ENCODE measurements around the gene IGF1.
"Not testable (repeated sequence)": the region's sequence is repeated elsewhere in the genome, so short reads cannot be mapped to it uniquely, and the experiment has no call there.

IGF1 gene

DNA sequence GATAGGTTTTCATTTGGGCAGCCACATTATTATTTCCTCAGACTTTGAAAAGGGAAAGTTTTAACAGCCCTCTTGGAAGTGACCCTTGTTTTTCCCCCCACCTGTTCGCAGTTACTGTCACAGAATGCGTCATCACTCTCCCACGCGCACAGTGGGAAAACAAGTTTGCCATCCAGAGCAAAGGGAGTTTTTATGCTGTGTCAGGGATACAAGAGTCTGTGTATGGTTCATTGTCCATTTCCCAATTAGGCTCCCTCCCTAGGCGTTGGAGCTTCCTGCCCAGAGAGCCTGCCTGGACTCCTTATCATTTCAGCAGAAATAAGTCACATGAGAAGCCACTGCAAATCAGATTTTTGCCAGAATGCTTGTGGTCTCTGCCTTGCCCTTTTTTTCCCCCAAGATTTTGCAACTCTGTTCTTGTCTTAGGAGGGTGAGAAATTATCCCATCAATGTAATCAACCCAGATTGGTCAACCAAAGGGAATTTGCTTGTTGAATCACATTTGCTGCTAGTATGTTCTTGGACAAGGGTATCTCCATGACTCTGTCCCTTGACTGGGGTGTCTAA lies 104.1 kb downstream of the IGF1 start:
- no peak for DNase-seq

DNA sequence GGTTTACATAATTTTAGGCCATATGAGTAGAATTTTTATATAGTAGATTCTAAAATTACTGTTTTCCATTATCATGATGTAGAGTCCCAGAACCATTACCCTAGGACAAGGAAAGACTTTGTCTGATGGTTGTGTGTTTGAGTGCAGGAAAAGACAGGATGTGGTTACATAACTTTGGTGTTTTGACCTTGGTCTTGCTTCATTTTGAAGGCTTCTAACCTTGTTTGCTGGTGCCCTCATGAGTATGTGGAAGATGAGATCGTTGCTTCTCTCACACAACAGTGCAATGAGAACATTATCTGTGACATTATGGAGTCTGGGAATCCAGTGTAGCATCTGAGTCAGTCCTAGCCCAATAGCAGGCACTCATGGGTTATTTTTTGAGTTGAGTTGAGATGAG lies 106.2 kb downstream of the IGF1 start:
- DNase-seq = no peak

DNA sequence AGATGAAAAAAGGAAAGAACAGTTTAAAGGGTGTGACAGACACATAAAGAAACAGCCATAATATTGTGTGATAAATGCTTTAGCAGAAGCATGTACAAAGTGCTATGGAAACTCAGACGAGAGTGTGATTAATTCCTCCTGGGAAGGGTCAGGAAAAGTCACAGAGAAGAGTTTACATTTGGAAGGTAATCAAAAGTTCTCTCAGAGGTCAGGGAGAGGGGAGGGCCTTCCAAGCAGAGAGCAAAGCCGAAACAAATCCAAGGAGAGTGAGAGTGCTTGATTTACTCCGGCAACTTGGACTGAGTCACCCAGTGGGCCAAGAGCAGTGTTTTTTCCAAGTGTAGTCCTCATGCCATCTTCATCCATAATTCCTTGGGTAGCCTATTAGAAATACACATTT lies 108.3 kb downstream of the IGF1 start:
- DNase-seq = no peak

DNA sequence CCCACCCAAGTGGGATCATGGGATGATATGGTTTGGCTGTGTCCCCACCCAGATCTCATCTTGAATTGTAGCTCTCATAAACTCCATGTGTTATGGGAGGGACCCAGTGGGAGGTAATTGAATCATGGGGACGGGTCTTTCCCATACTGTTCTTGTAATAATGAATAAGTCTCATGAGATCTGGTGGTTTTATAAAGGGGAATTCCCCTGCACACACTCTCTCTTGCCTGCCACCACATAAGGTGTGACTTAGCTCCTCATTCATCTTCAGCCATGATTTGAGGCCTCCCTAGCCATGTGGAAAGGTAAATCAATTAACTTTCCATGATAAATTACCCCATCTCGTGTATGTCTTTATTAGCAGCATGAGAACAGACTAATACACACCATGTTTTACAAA lies 109.2 kb downstream of the IGF1 start:
- no peak for DNase-seq

GRCh38 chr12:102369876-102370275 lies 110.5 kb downstream of the IGF1 start:
- DNase-seq = no peak

GRCh38 chr12:102365365-102365764 lies 115.0 kb downstream of the IGF1 start:
- DNase-seq = no peak

DNA sequence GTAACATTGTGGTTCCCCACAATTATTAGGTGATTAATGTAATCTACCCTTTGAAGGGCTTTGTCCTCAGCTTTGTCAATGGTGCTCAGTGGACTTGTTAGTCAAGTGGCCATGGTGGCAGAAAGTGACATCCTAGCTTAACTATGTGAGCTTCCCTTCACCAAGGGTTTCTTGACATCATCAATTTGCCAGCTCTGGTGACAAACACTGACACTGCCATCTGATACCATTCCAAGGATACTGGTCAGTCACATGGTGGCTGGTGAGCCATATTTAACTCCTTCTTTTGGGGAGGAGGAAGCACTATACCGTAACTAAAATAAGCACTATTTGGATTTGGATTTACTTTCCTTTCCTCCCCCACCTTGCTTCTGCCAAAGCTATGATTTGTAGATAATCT lies 115.7 kb downstream of the IGF1 start:
- DNase-seq = no peak

DNA sequence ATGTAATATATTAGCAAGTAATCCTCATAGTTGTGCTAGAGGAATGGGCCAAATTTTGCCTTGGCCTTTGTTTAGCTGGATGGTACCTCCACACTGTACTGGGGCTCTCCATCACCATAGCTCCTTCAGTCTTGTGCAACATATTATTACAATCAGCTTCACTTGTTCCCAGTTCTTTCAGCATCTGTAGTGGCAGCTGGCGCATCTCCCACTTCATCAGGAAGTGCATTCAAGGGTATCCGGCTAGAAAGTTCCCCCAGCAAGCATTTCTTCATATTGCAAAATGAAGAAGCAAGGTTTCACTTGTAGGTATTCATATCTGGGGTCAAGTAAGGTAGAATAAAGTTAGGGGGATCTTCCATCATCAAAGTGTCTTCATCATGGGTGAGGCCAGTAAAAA lies 123.7 kb downstream of the IGF1 start:
- DNase-seq = no peak

DNA sequence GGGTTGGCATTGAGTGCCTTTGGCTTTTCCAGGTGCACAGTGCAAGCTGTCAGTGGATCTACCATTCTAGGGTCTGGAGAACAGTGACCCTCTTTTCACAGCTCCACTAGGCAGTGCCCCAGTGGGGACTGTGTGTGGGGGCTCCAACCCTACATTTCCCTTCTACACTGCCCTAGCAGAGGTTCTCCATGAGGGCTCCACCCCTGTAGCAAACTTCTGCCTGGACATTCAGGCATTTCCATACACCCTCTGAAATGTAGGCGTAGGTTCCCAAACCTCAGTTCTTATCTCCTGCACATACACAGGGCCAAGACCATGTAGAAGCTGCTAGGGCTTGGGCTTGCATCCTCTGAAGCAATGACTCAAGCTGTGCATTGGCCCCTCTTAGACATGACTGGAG lies 126.1 kb downstream of the IGF1 start:
- not testable (repeated sequence) for DNase-seq

DNA sequence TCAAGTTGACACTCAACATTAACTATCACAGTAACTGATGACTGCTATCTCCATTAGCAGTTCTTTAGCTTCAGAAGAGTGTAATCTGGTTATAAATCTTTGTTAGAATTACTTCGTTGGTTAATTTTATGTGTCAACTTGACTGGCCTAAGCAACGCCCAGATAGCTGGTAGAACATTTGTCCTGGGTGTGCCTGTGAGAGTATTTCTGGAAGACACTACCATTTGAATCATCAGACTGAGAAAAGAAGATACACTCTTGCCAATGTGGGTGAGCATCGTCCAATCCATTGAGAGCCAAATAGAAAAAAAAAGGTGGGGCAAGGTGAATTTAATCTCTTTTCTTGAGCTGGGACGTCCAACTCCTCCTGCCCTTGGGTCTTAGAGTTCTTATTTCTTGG lies 129.0 kb downstream of the IGF1 start:
- DNase-seq = no peak

DNA sequence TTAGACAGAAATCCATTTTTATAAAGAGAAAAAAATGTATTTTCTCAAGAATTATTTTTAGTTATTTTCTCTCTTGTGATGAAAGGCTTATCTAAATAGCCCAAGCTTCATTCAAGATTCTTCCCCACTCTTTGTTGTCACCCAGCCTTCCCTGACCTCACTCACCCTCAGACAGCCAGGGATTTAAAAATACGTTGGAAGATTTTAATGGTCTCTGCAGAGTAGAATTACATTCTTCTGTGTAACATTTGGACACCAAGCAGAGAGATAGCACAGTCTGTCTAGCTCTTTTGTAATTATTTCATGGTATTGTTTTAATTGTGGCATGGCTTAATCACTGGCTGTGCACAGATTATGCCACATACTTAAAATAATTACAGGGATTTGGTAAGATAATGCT lies 130.3 kb downstream of the IGF1 start:
- DNase-seq = no peak

- DNase-seq = no peak
These were observed 131.3 kb downstream of the IGF1 start for GRCh38 chr12:102349079-102349478.

DNA sequence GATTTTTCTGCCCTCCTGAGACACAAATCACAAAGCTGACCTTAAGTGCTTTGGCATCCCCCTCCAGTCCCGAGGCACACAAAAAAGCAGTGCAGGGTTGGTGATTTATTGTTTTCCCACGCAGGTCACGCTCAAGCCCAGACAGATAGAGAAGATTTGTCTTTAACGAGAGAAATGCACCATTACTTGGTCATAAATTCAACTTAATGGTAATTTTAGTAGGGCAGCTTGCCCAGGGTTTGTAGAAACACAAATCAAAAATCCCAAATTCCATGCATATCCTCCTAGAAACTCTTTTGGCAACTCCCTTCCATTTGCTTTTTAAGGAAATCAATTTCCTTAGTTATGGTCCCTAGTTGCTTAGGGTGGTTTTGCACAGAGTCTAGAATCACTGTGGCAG lies 132.6 kb downstream of the IGF1 start:
- DNase-seq = no peak

All from activated naive CD4-positive, alpha-beta T cell treated with Interleukin-2 at 50 U/mL for 16 hours (primary cell).